Measurements from ENCODE around the gene TIPIN.

The TIPIN gene

DNA sequence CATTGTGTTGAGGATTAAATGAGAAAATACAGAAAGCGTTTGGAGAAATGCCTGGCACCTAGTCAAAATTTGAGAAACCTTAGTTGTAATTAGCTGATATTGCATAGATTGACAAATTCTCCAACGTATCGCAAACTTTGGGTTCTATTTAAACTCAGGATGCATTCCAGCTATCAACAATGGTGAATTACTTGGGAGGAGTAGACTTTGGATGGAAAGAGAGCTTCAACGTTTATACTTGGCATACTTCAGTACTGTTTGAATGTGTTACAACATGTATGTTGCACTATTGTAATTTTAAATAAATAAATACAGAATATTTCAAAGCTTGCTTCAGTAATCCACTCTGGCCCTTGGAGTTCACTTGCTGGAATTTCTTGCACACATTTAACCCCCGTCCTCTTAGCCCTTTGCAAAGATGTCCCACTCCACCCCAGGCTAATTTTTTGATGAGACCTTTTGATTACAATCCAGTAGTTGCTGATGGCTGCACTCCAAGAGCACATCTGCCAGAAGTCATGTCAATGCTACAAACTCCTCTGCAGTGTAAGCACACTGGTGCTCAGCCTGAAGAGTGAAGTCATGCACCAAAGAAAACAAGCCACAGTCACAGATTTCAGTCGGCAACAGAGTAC lies 67.8 kb downstream of the TIPIN start:
- no peak overlapping the region for H3K4me3 ChIP-seq (ENCODE audit: low read depth, low read length)
- TF ChIP-seq, protein P1, sequence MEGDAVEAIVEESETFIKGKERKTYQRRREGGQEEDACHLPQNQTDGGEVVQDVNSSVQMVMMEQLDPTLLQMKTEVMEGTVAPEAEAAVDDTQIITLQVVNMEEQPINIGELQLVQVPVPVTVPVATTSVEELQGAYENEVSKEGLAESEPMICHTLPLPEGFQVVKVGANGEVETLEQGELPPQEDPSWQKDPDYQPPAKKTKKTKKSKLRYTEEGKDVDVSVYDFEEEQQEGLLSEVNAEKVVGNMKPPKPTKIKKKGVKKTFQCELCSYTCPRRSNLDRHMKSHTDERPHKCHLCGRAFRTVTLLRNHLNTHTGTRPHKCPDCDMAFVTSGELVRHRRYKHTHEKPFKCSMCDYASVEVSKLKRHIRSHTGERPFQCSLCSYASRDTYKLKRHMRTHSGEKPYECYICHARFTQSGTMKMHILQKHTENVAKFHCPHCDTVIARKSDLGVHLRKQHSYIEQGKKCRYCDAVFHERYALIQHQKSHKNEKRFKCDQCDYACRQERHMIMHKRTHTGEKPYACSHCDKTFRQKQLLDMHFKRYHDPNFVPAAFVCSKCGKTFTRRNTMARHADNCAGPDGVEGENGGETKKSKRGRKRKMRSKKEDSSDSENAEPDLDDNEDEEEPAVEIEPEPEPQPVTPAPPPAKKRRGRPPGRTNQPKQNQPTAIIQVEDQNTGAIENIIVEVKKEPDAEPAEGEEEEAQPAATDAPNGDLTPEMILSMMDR (IDR thresholded peaks at IDR 0.05; ENCODE audit: low read depth, low read length): no peak

DNA sequence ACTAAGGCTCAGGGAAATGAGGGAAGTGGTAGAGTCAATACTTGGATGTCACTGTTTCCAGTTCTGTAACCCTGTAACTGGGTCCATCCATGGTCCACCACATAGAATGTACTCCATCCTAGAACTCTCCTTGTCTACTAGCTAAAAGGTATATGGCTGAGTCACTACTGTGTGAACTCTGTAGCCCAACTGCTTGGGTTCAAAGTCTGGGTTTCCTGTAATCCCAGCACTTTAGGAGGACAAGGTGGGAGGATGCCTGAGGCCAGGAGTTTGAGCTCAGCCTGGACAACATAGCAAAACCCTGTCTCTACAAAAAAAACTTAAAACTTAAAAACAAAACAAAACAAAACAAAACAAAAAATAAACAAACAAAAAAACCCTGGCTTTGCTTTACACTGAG lies 68.4 kb downstream of the TIPIN start:
- TF ChIP-seq, protein P1 (IDR thresholded peaks at IDR 0.05; ENCODE audit: low read depth, low read length): no peak
- H3K4me3 ChIP-seq (ENCODE audit: low read depth, low read length): no peak overlapping the region

DNA sequence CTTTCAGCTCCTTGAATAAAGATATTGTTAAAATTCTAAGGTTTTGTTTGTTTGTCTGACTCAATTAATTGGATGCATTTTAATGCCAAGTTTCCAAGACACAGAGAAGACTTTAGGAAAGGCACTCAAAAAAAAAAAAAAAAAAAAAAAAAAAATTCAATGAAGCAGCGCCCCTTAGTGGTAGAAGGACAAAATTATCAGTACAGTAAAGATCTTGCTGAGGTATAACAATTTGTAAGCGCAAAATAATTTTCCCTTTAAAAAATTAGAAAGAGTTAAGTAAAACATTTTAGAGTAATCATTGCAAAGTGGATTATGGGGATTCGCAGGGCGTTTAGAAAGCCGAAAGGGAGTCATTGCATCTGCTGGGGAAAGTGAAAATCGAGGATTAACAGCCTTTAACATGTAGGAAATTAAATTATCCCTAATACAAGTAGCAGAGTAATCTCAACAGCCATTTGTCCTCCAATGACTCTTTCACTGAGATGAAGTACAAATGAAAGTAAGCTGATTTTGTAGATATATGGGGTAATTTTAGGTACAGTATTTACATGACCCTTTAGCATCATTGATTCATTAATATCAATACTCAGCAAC lies 68.9 kb downstream of the TIPIN start:
- TF ChIP-seq, protein P1 (IDR thresholded peaks at IDR 0.05; ENCODE audit: low read depth, low read length): peak; percentile 38; the same call in 1 of the 2 replicates
- no peak overlapping the region for H3K4me3 ChIP-seq (ENCODE audit: low read depth, low read length)
